NCI-H748 (cell line): Measurements from ENCODE around the gene SNTB2.
"Not testable (repeated sequence)": the region's sequence is repeated elsewhere in the genome, so short reads cannot be mapped to it uniquely, and the experiment has no call there.

Source experiments
- DNase-seq: peaks from one replicate; lab custom pipeline; 2025; ENCODE audit not compliant: unreplicated experiment; lab: John Stamatoyannopoulos, UW

Gene SNTB2

GRCh38 chr16:69283851-69284250 is 96.9 kb downstream of the SNTB2 start:
- no peak for DNase-seq

- no peak for DNase-seq
Measured at GRCh38 chr16:69285240-69285639, 98.3 kb downstream of the SNTB2 start.

- peak; percentile 34 for DNase-seq
Measured at GRCh38 chr16:69286941-69287713, 100.2 kb downstream of the SNTB2 start.

GRCh38 chr16:69291657-69292056 is 104.7 kb downstream of the SNTB2 start:
- DNase-seq, result not testable (repeated sequence)

GRCh38 chr16:69293401-69293800 is 106.4 kb downstream of the SNTB2 start:
- DNase-seq, result no peak

GRCh38 chr16:69294051-69294450 is 107.1 kb downstream of the SNTB2 start:
- no peak for DNase-seq

- not testable (repeated sequence) for DNase-seq
Measured at GRCh38 chr16:69296771-69297170, 109.8 kb downstream of the SNTB2 start.

- no peak for DNase-seq
Measured at GRCh38 chr16:69298261-69298660, 111.3 kb downstream of the SNTB2 start.

GRCh38 chr16:69301187-69301586 is 114.2 kb downstream of the SNTB2 start:
- DNase-seq, result no peak

- no peak for DNase-seq
Measured at GRCh38 chr16:69301861-69302260, 114.9 kb downstream of the SNTB2 start.

- no peak for DNase-seq
Measured at GRCh38 chr16:69302301-69302700, 115.3 kb downstream of the SNTB2 start.

GRCh38 chr16:69306031-69306430 is 119.1 kb downstream of the SNTB2 start:
- no peak for DNase-seq

GRCh38 chr16:69307091-69307490 is 120.1 kb downstream of the SNTB2 start:
- no peak for DNase-seq

- no peak for DNase-seq
Measured at GRCh38 chr16:69307856-69308255, 120.9 kb downstream of the SNTB2 start.

GRCh38 chr16:69309316-69309715 is 122.4 kb downstream of the SNTB2 start:
- DNase-seq, result no peak

GRCh38 chr16:69310653-69311532 is 123.9 kb downstream of the SNTB2 start, which contains the start of gene VPS4A:
TSS of gene VPS4A (plus strand) at chr16:69311350. CDS start at chr16:69311512, 162 bp downstream.
- peak; percentile 87 for DNase-seq

- peak; percentile 36 for DNase-seq
Measured at GRCh38 chr16:69311533-69312387, 124.8 kb downstream of the SNTB2 start.

GRCh38 chr16:69313469-69313868 is 126.5 kb downstream of the SNTB2 start:
- no peak for DNase-seq

- DNase-seq, result no peak
Measured at GRCh38 chr16:69314534-69314933, 127.6 kb downstream of the SNTB2 start.

GRCh38 chr16:69315486-69316311 is 128.7 kb downstream of the SNTB2 start:
- DNase-seq, result no peak
